Vagina (tissue), 2 donors: ENCODE data around the gene MB. TPM values are rescaled to one million over a fixed set of nuclear protein-coding genes. Genes with fewer than 3 reads are reported as not detected.

Experiments used
- DNase-seq, 2 donors: peaks; one replicate each; pipeline ENCODE4 v3.0.0-alpha.2; 2017; ENCODE audit errors: extremely low spot score in 2 of 2
- H3K27ac ChIP-seq: fragments of 200-600 bp; sonication (generic); one replicate; pipeline ENCODE4 v1.5.1; 2019
- H3K27me3 ChIP-seq: fragments of 200-600 bp; sonication (generic); one replicate; pipeline ENCODE4 v1.5.1; 2019
- H3K36me3 ChIP-seq, 2 donors: fragments of 200-600 bp; sonication (generic); one replicate each; pipeline ENCODE4 v1.5.1; 2017 to 2019
- H3K4me1 ChIP-seq: fragments of 200-600 bp; sonication (generic); one replicate; pipeline ENCODE4 v1.5.1; 2019
- H3K4me3 ChIP-seq, 2 donors: fragments of 200-600 bp; sonication (generic); 1 replicate in 1 of 2; 2 replicates in 1 of 2; pipeline ENCODE4 v1.5.1; 2016 to 2019
- H3K9me3 ChIP-seq: fragments of 200-600 bp; sonication (generic); one replicate; pipeline ENCODE4 v1.5.1; 2019
- POLR2A ChIP-seq, 2 donors: fragments of 450-650 bp; IDR thresholded peaks; one replicate each; pipeline ENCODE4 v1.6.1; 2017; ENCODE audit warnings: antibody characterized with exemption in 2 of 2, mild to moderate bottlenecking in 2 of 2, moderate library complexity in 2 of 2
- POLR2AphosphoS5 ChIP-seq, 2 donors: sonication (generic); formaldehyde crosslinking; IDR thresholded peaks; one replicate each; pipeline ENCODE4 v1.9.0; 2017; ENCODE audit warnings: antibody characterized with exemption in 2 of 2, mild to moderate bottlenecking in 2 of 2, low read depth in 1 of 2; ENCODE audit not compliant: insufficient read depth in 1 of 2
- intact Hi-C: fragments of 100-400 bp; cut with DNase I; formaldehyde crosslinking; loops from one replicate; pipeline ENCODE4 v1.15.1; 2023
- total RNA-seq: library from RNA; depleted of rRNA; stranded (reverse); fragments of >200 nt; gene quantifications from one replicate; pipeline ENCODE4 v1.2.3, GENCODE V29; 2016
- TF ChIP-seq, protein P1 (sequence below), 3 experiments: fragments of 450-650 bp in 2 of 3; fragments of 200-600 bp in 1 of 3; sonication (generic) in 1 of 3; IDR thresholded peaks; one replicate each; pipeline ENCODE4 v1.5.1; 2017 to 2019; ENCODE audit warnings: antibody characterized with exemption in 3 of 3, mild to moderate bottlenecking in 2 of 3, moderate library complexity in 2 of 3

MB gene
- total RNA-seq, 1 donor from 2014 or later: not detected

DNA sequence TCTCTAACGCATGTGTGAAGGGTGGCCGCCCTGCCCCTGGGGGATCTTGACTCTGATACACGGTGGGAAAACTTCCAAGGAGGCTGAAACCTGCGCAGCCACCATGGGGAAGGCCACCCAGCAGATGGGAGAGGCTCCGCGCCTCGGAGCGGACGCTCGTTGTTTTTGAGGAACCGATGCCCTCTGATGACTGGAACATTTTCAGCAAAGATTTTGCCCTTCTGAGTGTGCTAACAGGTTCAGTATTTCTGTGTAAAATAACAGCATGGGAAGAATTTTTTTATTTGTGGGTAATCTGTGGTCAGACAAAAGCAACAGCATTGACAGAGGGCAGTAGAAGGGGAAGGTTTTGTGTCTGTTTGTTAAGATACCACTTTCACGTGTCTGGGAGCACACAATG lies 16.7 kb downstream of the MB start:
- no peak for DNase-seq
- no peaks in the 10 kb centered on the region for H3K27me3 ChIP-seq
- H3K9me3 ChIP-seq: no peaks in the 10 kb centered on the region
- intact Hi-C loops: no loop called here
- H3K4me1 ChIP-seq: no peaks in the 10 kb centered on the region
- no peaks in the 10 kb centered on the region for H3K36me3 ChIP-seq
- H3K27ac ChIP-seq: no peak overlapping the region
- TF ChIP-seq POLR2A (IDR thresholded peaks at IDR 0.05) (no peak), POLR2AphosphoS5 (IDR thresholded peaks at IDR 0.05; ENCODE audit: insufficient read depth in 1 of 2, low read depth in 1 of 2) (no peak)
- TF ChIP-seq, protein P1, sequence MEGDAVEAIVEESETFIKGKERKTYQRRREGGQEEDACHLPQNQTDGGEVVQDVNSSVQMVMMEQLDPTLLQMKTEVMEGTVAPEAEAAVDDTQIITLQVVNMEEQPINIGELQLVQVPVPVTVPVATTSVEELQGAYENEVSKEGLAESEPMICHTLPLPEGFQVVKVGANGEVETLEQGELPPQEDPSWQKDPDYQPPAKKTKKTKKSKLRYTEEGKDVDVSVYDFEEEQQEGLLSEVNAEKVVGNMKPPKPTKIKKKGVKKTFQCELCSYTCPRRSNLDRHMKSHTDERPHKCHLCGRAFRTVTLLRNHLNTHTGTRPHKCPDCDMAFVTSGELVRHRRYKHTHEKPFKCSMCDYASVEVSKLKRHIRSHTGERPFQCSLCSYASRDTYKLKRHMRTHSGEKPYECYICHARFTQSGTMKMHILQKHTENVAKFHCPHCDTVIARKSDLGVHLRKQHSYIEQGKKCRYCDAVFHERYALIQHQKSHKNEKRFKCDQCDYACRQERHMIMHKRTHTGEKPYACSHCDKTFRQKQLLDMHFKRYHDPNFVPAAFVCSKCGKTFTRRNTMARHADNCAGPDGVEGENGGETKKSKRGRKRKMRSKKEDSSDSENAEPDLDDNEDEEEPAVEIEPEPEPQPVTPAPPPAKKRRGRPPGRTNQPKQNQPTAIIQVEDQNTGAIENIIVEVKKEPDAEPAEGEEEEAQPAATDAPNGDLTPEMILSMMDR (IDR thresholded peaks at IDR 0.05): no peak
- no peak overlapping the region for H3K4me3 ChIP-seq

DNA sequence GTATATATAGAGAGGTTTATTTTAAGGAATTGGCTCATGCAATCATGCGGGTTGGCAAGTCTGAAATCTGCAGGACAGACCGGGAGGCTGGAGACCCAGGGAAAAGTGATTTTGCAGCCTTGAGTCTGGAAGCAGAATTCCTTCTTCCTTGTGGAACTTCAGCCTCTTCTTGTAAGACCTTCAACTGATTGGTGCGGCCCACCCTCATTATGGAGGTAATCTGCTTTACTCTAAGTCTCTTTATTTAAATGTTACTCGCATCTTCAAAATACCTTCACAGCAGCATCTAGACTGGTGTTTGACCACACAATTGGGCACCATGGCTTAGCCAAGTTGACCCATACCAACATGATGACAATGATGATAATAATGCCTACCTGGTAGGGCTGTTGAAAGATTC lies 17.8 kb downstream of the MB start:
- no peaks in the 10 kb centered on the region for H3K9me3 ChIP-seq
- TF ChIP-seq, protein P1 (IDR thresholded peaks at IDR 0.05): no peak
- TF ChIP-seq POLR2AphosphoS5 (IDR thresholded peaks at IDR 0.05; ENCODE audit: insufficient read depth in 1 of 2, low read depth in 1 of 2): no peak
- TF ChIP-seq POLR2A (IDR thresholded peaks at IDR 0.05): no peak
- no peak for DNase-seq
- H3K27ac ChIP-seq: no peak overlapping the region
- H3K4me3 ChIP-seq: no peak overlapping the region
- no peaks in the 10 kb centered on the region for H3K36me3 ChIP-seq
- no peaks in the 10 kb centered on the region for H3K27me3 ChIP-seq
- no peaks in the 10 kb centered on the region for H3K4me1 ChIP-seq
- intact Hi-C loops: no loop called here

DNA sequence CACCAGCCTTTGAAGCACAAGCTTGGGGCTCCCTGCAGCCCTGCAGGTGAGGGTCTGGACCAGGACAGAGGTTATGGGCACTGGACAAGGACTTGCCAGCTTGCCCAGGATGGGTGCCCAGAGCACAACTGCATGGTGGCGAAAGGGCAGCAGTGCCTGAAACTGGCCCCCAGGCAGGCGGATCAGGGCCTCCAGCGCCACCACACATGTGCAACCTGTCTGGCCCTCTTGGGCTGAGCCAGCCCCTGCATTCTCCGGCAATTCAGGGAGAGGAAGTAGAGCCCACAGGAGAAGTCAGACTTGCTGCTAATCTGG lies 18.8 kb downstream of the MB start:
- no peaks in the 10 kb centered on the region for H3K9me3 ChIP-seq
- DNase-seq: no peak
- TF ChIP-seq POLR2A (IDR thresholded peaks at IDR 0.05): no peak
- TF ChIP-seq, protein P1 (IDR thresholded peaks at IDR 0.05): no peak
- no peak for TF ChIP-seq POLR2AphosphoS5 (IDR thresholded peaks at IDR 0.05; ENCODE audit: insufficient read depth in 1 of 2, low read depth in 1 of 2)
- H3K27ac ChIP-seq: no peak overlapping the region
- no peaks in the 10 kb centered on the region for H3K4me1 ChIP-seq
- H3K4me3 ChIP-seq: no peak overlapping the region
- H3K36me3 ChIP-seq: no peaks in the 10 kb centered on the region
- intact Hi-C loops: no loop called here
- H3K27me3 ChIP-seq: no peaks in the 10 kb centered on the region

DNA sequence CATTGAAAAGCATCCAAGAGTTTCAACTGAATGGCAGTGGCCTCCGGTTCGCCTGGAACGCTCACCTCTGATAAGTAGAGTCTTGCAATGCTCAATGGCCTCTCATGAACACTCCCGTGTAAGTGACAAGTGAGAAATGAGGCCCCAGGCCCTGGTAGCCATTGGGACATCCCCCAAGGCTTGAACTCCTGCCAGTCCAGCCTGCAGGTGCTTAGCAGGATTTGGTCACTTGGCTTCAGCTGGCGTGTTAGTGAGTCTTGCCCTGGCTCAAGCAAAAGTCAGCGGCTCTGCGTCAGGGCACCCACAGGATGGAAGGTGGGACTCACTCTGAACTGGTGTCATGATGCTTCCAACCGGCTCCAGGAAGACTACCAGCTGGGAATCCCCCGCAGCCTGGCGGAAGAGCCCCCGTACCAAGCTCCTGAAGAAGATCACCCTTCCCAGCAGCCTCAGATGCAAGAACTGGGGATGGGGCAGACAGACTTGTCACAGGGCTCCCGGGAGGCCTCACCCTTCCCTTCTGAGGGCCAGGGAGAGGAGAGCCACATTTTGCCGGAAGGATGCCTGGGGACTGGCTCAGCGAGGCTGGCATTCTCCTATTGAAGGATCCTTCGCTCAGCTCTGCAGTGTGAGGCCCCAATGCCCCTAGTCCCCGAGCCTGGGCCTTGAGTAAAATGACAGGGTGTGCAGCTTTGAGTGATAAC lies 19.3 kb downstream of the MB start:
- TF ChIP-seq POLR2A (IDR thresholded peaks at IDR 0.05): no peak
- no peak for TF ChIP-seq POLR2AphosphoS5 (IDR thresholded peaks at IDR 0.05; ENCODE audit: insufficient read depth in 1 of 2, low read depth in 1 of 2)
- TF ChIP-seq, protein P1 (IDR thresholded peaks at IDR 0.05): no peak
- Histone ChIP-seq H3K9me3 (no peaks in the 10 kb centered on the region), H3K27ac (no peak overlapping the region), H3K36me3 (no peaks in the 10 kb centered on the region), H3K4me3 (no peak overlapping the region), H3K4me1 (no peaks in the 10 kb centered on the region), H3K27me3 (no peaks in the 10 kb centered on the region)
- intact Hi-C loops: no loop called here
- DNase-seq: no peak

DNA sequence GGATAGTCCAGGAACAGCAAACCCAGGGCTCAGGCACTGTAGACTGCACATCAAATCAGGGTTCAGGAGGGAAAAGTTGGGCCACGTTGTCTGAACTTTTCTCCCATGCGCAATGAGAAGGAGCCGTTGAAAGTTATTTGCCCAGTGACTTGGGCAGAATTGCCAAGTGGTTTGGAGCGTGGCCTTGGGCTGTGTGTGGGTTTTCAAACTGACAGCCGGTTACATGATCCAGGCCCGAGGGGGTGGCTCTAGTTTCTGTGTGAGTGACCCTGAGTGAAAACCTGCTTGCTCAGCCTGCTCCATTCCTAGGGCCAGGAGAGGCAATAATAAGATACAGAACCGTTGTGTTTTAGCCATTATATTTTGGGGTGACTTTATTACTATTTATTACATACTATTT lies 20.3 kb downstream of the MB start:
- intact Hi-C loops: no loop called here
- H3K27ac ChIP-seq: no peak overlapping the region
- no peak for DNase-seq
- H3K4me1 ChIP-seq: no peaks in the 10 kb centered on the region
- no peaks in the 10 kb centered on the region for H3K9me3 ChIP-seq
- no peak overlapping the region for H3K4me3 ChIP-seq
- H3K36me3 ChIP-seq: no peaks in the 10 kb centered on the region
- H3K27me3 ChIP-seq: no peaks in the 10 kb centered on the region
- no peak for TF ChIP-seq POLR2A (IDR thresholded peaks at IDR 0.05)
- TF ChIP-seq, protein P1 (IDR thresholded peaks at IDR 0.05): no peak
- TF ChIP-seq POLR2AphosphoS5 (IDR thresholded peaks at IDR 0.05; ENCODE audit: insufficient read depth in 1 of 2, low read depth in 1 of 2): no peak
